PC-9 (cell line): ENCODE measurements around the gene POC5.

Source experiments
- CTCF ChIP-seq: fragments of 200-600 bp; sonication (generic); conservative IDR thresholded peaks from 2 replicates; pipeline ENCODE4 v1.6.1; 2017; ENCODE audit warnings: mixed run types, antibody characterized with exemption, mild to moderate bottlenecking, moderate library complexity
- EZH2 ChIP-seq: fragments of 200-600 bp; sonication (generic); IDR thresholded peaks from 2 replicates; pipeline ENCODE4 v1.8.0; 2017; ENCODE audit warnings: antibody characterized with exemption, low read depth

GRCh38 chr5:75678155-75678554 is 39.1 kb downstream of the POC5 start:
- TF ChIP-seq CTCF = no peak
- no peak for TF ChIP-seq EZH2
